ENCODE measurements around the gene ZBTB18. TPM values are rescaled to one million over a fixed set of nuclear protein-coding genes. Genes with fewer than 3 reads are reported as not detected.

ZBTB18 gene
- total RNA-seq, 3 donors from 2014 or later: 10.1 to 19.7 (median 16.7) TPM

DNA sequence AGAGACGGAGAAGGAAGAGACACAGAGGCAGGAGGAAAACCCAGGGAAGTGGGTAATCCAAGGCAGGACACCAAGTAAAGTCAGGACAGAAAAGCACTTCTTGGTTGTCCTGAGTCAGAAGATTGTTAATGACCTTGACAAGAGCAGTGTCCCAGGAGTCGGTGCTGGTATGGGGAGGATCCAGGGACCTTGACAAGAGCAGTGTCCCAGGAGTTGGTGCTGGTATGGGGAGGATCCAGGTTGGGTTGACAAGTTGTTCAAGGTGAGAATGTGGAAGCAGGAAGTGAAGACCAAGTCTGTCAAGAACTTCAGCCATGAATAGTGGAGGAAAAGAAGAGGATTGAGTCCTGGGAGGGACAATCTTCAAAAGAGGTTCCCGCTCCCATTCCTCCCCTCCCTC, 31.9 kb downstream of the ZBTB18 start:
- no peak overlapping the region for H3K4me3 ChIP-seq
- H3K27me3 ChIP-seq: no peaks in the 10 kb centered on the region
- no peaks in the 10 kb centered on the region for H3K36me3 ChIP-seq
- no peak for DNase-seq (ENCODE audit: low spot score in 2 of 2)
- no peak overlapping the region for H3K27ac ChIP-seq
- peaks cover 0 to 10% of the 10 kb centered on the region in 2 donors for H3K9me3 ChIP-seq
- intact Hi-C loops (cut with DNase I; ENCODE audit: low total_unique reads): loop anchor here (5.0 kb wide), 1 partner anchor 796 kb away; no protein-coding TSS in a partner anchor
- H3K4me1 ChIP-seq: no peaks in the 10 kb centered on the region
- no peak for TF ChIP-seq POLR2AphosphoS5 (IDR thresholded peaks at IDR 0.05)
- TF ChIP-seq, protein P1, sequence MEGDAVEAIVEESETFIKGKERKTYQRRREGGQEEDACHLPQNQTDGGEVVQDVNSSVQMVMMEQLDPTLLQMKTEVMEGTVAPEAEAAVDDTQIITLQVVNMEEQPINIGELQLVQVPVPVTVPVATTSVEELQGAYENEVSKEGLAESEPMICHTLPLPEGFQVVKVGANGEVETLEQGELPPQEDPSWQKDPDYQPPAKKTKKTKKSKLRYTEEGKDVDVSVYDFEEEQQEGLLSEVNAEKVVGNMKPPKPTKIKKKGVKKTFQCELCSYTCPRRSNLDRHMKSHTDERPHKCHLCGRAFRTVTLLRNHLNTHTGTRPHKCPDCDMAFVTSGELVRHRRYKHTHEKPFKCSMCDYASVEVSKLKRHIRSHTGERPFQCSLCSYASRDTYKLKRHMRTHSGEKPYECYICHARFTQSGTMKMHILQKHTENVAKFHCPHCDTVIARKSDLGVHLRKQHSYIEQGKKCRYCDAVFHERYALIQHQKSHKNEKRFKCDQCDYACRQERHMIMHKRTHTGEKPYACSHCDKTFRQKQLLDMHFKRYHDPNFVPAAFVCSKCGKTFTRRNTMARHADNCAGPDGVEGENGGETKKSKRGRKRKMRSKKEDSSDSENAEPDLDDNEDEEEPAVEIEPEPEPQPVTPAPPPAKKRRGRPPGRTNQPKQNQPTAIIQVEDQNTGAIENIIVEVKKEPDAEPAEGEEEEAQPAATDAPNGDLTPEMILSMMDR (IDR thresholded peaks at IDR 0.05): no peak
- no peak for TF ChIP-seq POLR2A (IDR thresholded peaks at IDR 0.05)

DNA sequence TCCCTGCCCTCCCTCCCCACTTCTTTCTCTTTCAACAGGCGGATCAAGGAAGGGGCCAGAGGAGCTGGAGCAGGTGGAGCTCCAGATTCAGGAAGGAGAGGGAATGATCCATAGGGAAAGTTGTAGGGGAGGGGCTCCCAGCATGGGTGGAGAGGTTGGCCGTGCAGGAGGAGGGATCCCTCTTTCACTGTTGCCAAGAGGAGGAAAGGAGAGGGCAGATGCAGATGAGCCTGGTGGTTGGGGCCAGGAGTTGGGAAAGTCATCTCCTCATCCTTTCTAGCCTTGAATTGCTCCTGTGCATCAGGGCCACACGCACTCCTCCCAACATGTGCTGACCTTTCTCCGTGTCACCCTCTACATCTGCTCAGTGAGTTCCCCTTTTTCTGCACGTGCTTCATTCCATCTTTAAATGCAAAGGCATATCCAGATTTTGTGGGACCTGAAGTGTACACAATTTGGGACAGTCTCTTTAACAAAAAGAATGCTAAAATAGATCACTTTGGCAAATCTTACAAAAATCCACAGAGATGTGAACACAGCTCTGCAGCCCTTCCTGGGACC, 32.4 kb downstream of the ZBTB18 start:
- H3K27ac ChIP-seq: no peak overlapping the region
- no peak overlapping the region for H3K4me3 ChIP-seq
- H3K9me3 ChIP-seq: peaks cover 0 to 10% of the 10 kb centered on the region in 2 donors
- TF ChIP-seq POLR2A (IDR thresholded peaks at IDR 0.05): no peak
- TF ChIP-seq, protein P1 (IDR thresholded peaks at IDR 0.05): no peak
- TF ChIP-seq POLR2AphosphoS5 (IDR thresholded peaks at IDR 0.05): no peak
- H3K4me1 ChIP-seq: no peaks in the 10 kb centered on the region
- H3K36me3 ChIP-seq: no peaks in the 10 kb centered on the region
- H3K27me3 ChIP-seq: no peaks in the 10 kb centered on the region
- intact Hi-C loops (cut with DNase I; ENCODE audit: low total_unique reads): loop anchor here (5.0 kb wide), 1 partner anchor 796 kb away; no protein-coding TSS in a partner anchor
- DNase-seq (ENCODE audit: low spot score in 2 of 2): no peak

DNA sequence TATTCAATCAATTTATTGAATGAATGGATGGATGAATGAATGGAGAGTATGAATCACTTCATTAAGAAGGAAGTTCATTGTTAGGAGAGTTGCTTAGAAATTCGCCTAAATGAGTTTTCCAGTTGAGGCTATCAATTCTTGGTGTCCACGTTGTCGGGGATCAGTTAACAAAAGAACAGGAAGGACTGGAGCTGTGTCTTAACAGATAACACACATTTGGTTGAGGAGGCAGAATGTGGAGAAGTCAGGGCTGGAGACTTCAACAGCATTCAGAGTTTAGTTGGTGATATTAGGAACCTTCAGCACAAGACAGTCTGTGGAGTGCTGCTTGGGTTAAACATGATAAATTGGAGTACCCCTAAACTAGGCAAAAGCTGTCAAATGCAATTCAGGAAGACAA, 33.7 kb downstream of the ZBTB18 start:
- no peak for DNase-seq (ENCODE audit: low spot score in 2 of 2)
- intact Hi-C loops (cut with DNase I; ENCODE audit: low total_unique reads): loop anchor here (5.0 kb wide), 1 partner anchor 797 kb away; no protein-coding TSS in a partner anchor
- TF ChIP-seq POLR2A (IDR thresholded peaks at IDR 0.05) (no peak), POLR2AphosphoS5 (IDR thresholded peaks at IDR 0.05) (no peak)
- TF ChIP-seq, protein P1 (IDR thresholded peaks at IDR 0.05): no peak

DNA sequence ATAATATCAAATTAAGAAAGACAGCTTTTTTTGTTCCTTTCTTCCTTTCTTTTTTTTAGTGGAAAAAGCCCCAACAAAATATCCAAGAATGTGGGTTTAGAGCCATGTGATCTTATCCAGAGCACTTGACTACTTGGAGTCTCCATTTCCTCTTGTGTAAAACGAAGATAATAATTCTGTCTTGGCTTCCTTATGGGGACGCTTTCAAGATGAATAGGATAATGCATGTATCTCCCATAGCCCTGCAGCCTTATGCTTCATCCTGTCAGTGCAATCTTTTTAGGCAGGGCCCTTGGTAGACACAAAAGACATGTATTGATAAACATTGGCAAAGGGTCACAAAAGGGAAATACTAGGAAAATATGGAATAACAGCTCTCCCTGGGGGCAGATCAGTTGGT, 34.8 kb downstream of the ZBTB18 start:
- intact Hi-C loops (cut with DNase I; ENCODE audit: low total_unique reads): no loop called here
- H3K4me1 ChIP-seq: no peaks in the 10 kb centered on the region
- no peak overlapping the region for H3K4me3 ChIP-seq
- no peaks in the 10 kb centered on the region for H3K27me3 ChIP-seq
- no peak overlapping the region for H3K27ac ChIP-seq
- no peak for TF ChIP-seq POLR2AphosphoS5 (IDR thresholded peaks at IDR 0.05)
- no peak for TF ChIP-seq POLR2A (IDR thresholded peaks at IDR 0.05)
- DNase-seq (ENCODE audit: low spot score in 2 of 2): no peak
- H3K36me3 ChIP-seq: no peaks in the 10 kb centered on the region
- H3K9me3 ChIP-seq: peaks cover 0 to 10% of the 10 kb centered on the region in 2 donors

More for the DNA sequence above, 33.7 kb downstream of the ZBTB18 start:
- Histone ChIP-seq H3K36me3 (no peaks in the 10 kb centered on the region), H3K4me3 (no peak overlapping the region), H3K27ac (no peak overlapping the region), H3K9me3 (peaks cover 0 to 10% of the 10 kb centered on the region in 2 donors), H3K4me1 (no peaks in the 10 kb centered on the region), H3K27me3 (no peaks in the 10 kb centered on the region)

DNA sequence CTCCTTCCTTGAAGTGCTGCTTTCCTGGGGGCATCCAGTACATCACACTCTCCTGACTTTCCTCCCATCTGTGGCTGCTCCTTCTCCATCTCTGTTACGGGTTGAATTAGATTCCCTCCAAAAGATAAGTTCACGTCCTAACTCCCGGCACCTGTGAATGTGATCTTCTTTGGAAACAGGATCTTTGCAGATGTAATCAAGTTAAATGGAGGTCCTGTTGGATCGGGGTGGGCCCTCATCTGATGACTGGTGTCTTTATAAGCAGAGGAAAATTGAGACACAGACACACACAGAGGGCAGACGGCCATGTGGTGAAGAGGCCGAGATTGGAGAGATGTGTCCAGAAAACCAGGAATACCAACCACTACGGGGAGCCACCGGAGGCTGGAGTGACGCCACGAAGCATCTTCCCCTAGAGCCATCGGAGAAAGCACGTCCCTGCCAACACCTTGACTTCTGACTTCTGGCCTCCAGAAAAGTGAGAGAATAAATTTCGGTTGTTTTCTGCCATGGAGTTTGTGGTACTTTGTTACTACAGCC, 36.0 kb downstream of the ZBTB18 start:
- Histone ChIP-seq H3K36me3 (no peaks in the 10 kb centered on the region), H3K27me3 (no peaks in the 10 kb centered on the region), H3K4me3 (no peak overlapping the region), H3K9me3 (peaks cover 0 to 10% of the 10 kb centered on the region in 2 donors), H3K4me1 (no peaks in the 10 kb centered on the region), H3K27ac (no peak overlapping the region)
- DNase-seq (ENCODE audit: low spot score in 2 of 2): no peak
- intact Hi-C loops (cut with DNase I; ENCODE audit: low total_unique reads): no loop called here
- TF ChIP-seq POLR2A (IDR thresholded peaks at IDR 0.05): no peak
- TF ChIP-seq, protein P1 (IDR thresholded peaks at IDR 0.05): no peak
- TF ChIP-seq POLR2AphosphoS5 (IDR thresholded peaks at IDR 0.05): no peak

All from breast epithelium (tissue), 4 donors.